Kidney (tissue), 14 donors: Measurements from ENCODE around the gene CMTM2. TPM values are rescaled to one million over a fixed set of nuclear protein-coding genes. Genes with fewer than 3 reads are reported as not detected.

Experiments used
- DNase-seq, 5 donors: peaks; one replicate each; pipeline ENCODE4 v3.0.0-alpha.2; 2013 to 2020
- FAIRE-seq: peaks from 2 replicates; lab custom pipeline; 2012; peaks lifted over from hg19 to GRCh38; lab: Jason Lieb, UNC
- H3K27ac ChIP-seq, 2 donors: one replicate each; pipeline ENCODE4 v1.7.0; 2013; ENCODE audit warnings: low read depth in 2 of 2, low read length in 2 of 2, inconsistent platforms in 1 of 2
- H3K27me3 ChIP-seq: one replicate; pipeline ENCODE4 v1.7.1; 2013; ENCODE audit warnings: low read length, inconsistent platforms; ENCODE audit not compliant: control insufficient read depth, insufficient read depth
- H3K36me3 ChIP-seq, 3 donors: one replicate each; pipeline versions ENCODE4 v1.7.0 to v1.7.1; 2013; ENCODE audit warnings: low read length in 3 of 3, control low read depth in 1 of 3, inconsistent platforms in 1 of 3; ENCODE audit not compliant: insufficient read depth in 3 of 3, control insufficient read depth in 2 of 3
- H3K4me1 ChIP-seq, 3 donors: one replicate each; pipeline versions ENCODE4 v1.7.0 to v1.7.1; 2013; ENCODE audit warnings: low read length in 3 of 3, inconsistent platforms in 1 of 3, low read depth in 1 of 3; ENCODE audit not compliant: control insufficient read depth in 2 of 3, insufficient read depth in 2 of 3
- H3K4me3 ChIP-seq, 3 donors: one replicate each; pipeline versions ENCODE4 v1.7.0 to v1.8.1; 2013; ENCODE audit warnings: low read length in 3 of 3, control low read depth in 1 of 3, inconsistent platforms in 1 of 3
- H3K9ac ChIP-seq, 3 donors: one replicate each; pipeline versions ENCODE4 v1.7.0 to v1.7.1; 2013; ENCODE audit warnings: low read length in 3 of 3, control low read depth in 1 of 3, inconsistent platforms in 1 of 3
- H3K9me3 ChIP-seq, 3 donors: one replicate each; pipeline versions ENCODE4 v1.7.0 to v1.7.1; 2013; ENCODE audit warnings: low read length in 3 of 3, control low read depth in 1 of 3, inconsistent platforms in 1 of 3; ENCODE audit not compliant: control insufficient read depth in 2 of 3, insufficient read depth in 1 of 3
- intact Hi-C: fragments of 100-400 bp; cut with DNase I; formaldehyde crosslinking; loops from one replicate; pipeline ENCODE4 v1.11.1; 2022
- polyA plus RNA-seq: library from polyadenylated mRNA; stranded (reverse); fragments of 350-450 nt; fragmentation: Illumina TruSeq; extraction: RNeasy Lipid Tissue Mini Kit (QIAGEN cat#74804); gene quantifications from one replicate; pipeline ENCODE4 v1.2.3, GENCODE V29; 2014; ENCODE audit warnings: low read depth, low replicate concordance; ENCODE audit not compliant: insufficient read depth
- total RNA-seq: library from RNA; stranded (reverse); fragmentation: NEBNext Ultra II Directional; extraction: Animal tissue kit (Norgen Biotek cat#: 25700); gene quantifications from one replicate; pipeline ENCODE4 v1.2.1, GENCODE V29; 2021
- TF ChIP-seq, protein P1 (sequence below): IDR thresholded peaks from 3 replicates; pipeline ENCODE4 v1.5.1; 2012; ENCODE audit warnings: mild to moderate bottlenecking, moderate library complexity, borderline replicate concordance; ENCODE audit not compliant: insufficient read depth; ENCODE audit errors: extremely low read depth
- donor health status: control.
- donor health status: control.
- donor health status: control.
- donor health status: control.
- donor health status: control.
- donor health status: DM: yes; HTN: yes; CAD: no.
- donor health status: Normal renal cell carcinoma (clear cell type).

CMTM2 gene
- total and polyA plus RNA-seq, 2 donors from 2014 or later, result 0.25 TPM; not detected in 1

DNA sequence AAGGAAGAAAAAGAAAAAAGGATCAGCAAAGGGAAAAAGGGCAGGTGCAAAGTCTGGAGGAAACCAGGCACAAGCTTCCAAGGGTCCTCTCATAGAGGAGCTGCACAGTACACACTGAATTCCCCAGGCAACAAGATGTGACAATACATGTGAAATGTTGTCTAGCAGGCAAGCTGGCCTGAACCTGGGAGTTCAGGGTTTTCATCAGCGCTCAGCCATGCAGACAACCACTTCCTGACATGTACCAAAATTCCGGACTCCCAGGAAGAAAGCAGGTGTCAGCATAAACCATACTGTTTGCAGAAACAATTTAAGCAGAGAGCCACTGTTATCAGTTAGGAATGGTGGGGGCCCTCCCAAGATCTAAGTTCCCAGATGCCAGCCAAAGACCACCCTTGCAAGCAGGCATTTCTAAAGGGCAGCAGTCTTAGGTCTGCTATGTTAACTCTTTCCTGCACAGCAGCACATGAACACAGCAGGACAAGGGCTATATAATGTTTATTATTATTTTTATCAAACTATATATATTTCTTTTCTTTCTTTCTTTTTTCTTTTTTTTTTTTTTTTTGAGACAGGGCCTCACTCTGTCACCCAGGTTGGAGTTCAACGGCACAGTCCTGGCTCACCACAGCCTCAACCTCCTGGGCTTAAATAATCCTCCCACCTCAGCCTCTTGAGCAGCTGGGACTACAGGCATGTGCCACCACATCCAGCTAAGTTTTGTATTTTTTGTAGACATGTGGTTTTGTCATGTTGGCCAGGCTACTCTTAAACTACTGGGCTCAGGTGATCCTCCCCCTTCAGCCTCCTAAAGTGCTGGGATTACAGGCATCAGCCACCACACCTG lies 39.4 kb upstream of the CMTM2 start:
- Histone ChIP-seq H3K9ac (no peak overlapping the region), H3K9me3 (no peaks in the 10 kb centered on the region), H3K27ac (no peak overlapping the region), H3K4me1 (no peaks in the 10 kb centered on the region), H3K27me3 (no peaks in the 10 kb centered on the region), H3K4me3 (no peak overlapping the region), H3K36me3 (peaks cover 0 to 14% (median 14%) of the 10 kb centered on the region in 3 donors)
- intact Hi-C loops, result no loop called here
- FAIRE-seq (no peak), DNase-seq (peak in 3 of 5 donors; percentile 69 to 82 (median 76))
- TF ChIP-seq, protein P1, sequence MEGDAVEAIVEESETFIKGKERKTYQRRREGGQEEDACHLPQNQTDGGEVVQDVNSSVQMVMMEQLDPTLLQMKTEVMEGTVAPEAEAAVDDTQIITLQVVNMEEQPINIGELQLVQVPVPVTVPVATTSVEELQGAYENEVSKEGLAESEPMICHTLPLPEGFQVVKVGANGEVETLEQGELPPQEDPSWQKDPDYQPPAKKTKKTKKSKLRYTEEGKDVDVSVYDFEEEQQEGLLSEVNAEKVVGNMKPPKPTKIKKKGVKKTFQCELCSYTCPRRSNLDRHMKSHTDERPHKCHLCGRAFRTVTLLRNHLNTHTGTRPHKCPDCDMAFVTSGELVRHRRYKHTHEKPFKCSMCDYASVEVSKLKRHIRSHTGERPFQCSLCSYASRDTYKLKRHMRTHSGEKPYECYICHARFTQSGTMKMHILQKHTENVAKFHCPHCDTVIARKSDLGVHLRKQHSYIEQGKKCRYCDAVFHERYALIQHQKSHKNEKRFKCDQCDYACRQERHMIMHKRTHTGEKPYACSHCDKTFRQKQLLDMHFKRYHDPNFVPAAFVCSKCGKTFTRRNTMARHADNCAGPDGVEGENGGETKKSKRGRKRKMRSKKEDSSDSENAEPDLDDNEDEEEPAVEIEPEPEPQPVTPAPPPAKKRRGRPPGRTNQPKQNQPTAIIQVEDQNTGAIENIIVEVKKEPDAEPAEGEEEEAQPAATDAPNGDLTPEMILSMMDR, result no peak

DNA sequence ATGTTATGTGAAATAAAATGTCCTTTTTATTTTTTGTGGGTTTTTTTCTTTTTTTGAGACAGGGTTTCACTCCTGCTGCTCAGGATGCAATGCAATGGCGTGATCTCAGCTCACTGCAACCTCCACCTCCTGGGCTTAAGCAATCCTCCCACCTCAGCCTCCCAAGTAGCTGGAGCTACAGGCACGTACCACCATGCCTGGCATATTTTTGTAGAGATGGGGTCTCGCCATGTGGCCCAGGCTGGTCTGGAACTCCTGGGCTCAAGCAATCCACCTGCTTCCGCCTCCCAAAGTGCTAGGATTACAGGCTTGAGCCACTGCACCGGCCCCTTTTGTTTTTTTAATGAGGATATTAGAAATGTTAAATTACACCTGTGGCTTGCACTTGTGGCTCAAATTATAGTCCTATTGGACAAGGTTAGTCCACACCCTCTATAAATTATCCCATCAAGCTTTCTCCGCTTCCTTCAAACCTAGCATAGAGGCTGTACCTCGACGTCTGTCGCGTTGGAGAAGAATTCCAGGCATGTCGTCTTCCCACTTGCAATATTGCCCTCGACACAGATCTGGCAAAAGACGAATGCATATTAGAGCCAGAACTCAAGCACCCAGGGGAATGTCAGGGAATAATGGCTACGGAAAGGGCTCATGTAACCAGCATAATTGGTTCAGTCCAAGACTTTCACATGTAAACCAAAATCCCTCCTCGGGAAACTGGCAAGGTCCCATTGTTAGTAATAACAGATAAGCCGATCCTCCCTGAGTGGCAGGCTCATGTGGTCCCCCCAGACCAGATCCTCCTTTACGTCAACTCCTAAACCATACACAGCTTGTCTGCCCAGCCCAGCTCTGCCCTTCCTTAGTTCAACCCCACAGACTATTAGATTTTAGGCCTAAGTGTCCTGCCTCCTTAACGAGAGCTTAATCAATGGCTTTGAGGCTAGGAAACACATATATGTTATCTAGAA lies 37.6 kb upstream of the CMTM2 start:
- Histone ChIP-seq H3K9ac (no peak overlapping the region), H3K27ac (no peak overlapping the region), H3K4me1 (no peaks in the 10 kb centered on the region), H3K9me3 (no peaks in the 10 kb centered on the region), H3K27me3 (no peaks in the 10 kb centered on the region), H3K4me3 (no peak overlapping the region), H3K36me3 (peaks cover 0 to 6% (median 4%) of the 10 kb centered on the region in 3 donors)
- no peak for FAIRE-seq
- TF ChIP-seq, protein P1, result no peak
- intact Hi-C loops, result no loop called here
- DNase-seq, result no peak

DNA sequence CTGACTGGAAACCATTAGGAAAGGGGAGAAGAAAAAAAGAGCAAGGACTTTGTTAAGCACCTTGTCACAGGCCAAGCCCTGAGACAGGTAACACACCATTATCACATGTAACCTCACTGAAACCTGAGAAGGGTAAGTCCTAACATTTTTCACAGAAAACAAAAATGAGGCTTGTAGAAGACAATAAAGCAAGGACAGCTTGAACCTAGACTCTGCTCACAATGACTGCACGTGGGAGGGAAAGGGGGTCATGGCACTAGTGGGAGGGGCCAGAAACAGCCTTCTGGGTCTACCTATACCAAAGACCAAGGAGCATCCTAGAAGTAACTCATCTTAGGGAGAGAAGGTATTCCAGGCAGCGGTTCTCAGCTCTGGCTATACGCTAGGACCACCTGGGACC lies 36.9 kb upstream of the CMTM2 start:
- FAIRE-seq (no peak), DNase-seq (no peak)
- Histone ChIP-seq H3K27me3 (no peaks in the 10 kb centered on the region), H3K9me3 (no peaks in the 10 kb centered on the region), H3K4me1 (no peaks in the 10 kb centered on the region), H3K9ac (no peak overlapping the region), H3K4me3 (no peak overlapping the region), H3K36me3 (peaks cover 0 to 3% (median under 1%) of the 10 kb centered on the region in 3 donors), H3K27ac (no peak overlapping the region)
- intact Hi-C loops, result no loop called here
- TF ChIP-seq, protein P1, result no peak
